Stomach (tissue), 4 donors: ENCODE measurements around the gene PDIA6.

ENCODE experiments used
- EP300 ChIP-seq: sonication (generic); formaldehyde crosslinking; IDR thresholded peaks from one replicate; pipeline ENCODE4 v1.6.1; 2017; ENCODE audit warnings: antibody characterized with exemption
- POLR2A ChIP-seq, 4 donors: fragments of 450-650 bp; IDR thresholded peaks; one replicate each; pipeline ENCODE4 v1.6.1; 2016; ENCODE audit warnings: antibody characterized with exemption in 4 of 4, control low read depth in 2 of 4, mild to moderate bottlenecking in 1 of 4, moderate library complexity in 1 of 4
- POLR2AphosphoS5 ChIP-seq, 3 donors: sonication (generic); formaldehyde crosslinking; IDR thresholded peaks; one replicate each; pipeline ENCODE4 v1.6.1; 2016; ENCODE audit warnings: antibody characterized with exemption in 3 of 3
- TF ChIP-seq, protein P1 (sequence below), 7 experiments: fragments of 450-650 bp in 4 of 7; fragments of 200-600 bp in 3 of 7; sonication (generic) in 3 of 7; IDR thresholded peaks; one replicate each; pipeline ENCODE4 v1.5.1; 2016 to 2019; ENCODE audit warnings: antibody characterized with exemption in 7 of 7, control low read depth in 2 of 7, mild to moderate bottlenecking in 1 of 7

DNA sequence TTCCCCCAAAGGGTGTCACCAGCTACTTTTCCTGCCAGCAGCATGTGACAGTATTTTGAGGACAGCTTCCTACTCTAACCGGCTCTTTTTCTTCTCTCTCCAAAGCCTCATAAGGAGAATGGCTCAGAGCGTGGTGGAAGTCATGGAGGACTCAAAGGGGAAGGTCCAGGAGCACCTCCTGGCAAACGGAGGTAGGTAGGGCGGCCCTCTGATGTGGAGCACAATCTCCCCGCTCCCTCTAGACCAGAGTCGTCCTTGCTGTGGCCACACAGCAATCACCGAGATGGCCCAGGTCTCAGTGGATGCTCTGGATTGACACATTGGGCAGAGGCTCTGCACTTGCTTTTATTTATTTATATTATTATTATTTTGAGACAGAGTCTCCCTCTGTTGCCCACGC, 58.7 kb downstream of the PDIA6 start:
- TF ChIP-seq, protein P1, sequence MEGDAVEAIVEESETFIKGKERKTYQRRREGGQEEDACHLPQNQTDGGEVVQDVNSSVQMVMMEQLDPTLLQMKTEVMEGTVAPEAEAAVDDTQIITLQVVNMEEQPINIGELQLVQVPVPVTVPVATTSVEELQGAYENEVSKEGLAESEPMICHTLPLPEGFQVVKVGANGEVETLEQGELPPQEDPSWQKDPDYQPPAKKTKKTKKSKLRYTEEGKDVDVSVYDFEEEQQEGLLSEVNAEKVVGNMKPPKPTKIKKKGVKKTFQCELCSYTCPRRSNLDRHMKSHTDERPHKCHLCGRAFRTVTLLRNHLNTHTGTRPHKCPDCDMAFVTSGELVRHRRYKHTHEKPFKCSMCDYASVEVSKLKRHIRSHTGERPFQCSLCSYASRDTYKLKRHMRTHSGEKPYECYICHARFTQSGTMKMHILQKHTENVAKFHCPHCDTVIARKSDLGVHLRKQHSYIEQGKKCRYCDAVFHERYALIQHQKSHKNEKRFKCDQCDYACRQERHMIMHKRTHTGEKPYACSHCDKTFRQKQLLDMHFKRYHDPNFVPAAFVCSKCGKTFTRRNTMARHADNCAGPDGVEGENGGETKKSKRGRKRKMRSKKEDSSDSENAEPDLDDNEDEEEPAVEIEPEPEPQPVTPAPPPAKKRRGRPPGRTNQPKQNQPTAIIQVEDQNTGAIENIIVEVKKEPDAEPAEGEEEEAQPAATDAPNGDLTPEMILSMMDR (IDR thresholded peaks at IDR 0.05), result no peak
- TF ChIP-seq POLR2A (IDR thresholded peaks at IDR 0.05), result no peak
- TF ChIP-seq POLR2AphosphoS5 (IDR thresholded peaks at IDR 0.05), result no peak
- TF ChIP-seq EP300, result no peak
